ENCODE results near the gene NF1.
A peak's percentile ranks its signal among the peaks of the same experiment; 100 is the strongest.
"Not testable (repeated sequence)": the region's sequence is repeated elsewhere in the genome, so short reads cannot be mapped to it uniquely, and the experiment has no call there.

NF1 gene

DNA sequence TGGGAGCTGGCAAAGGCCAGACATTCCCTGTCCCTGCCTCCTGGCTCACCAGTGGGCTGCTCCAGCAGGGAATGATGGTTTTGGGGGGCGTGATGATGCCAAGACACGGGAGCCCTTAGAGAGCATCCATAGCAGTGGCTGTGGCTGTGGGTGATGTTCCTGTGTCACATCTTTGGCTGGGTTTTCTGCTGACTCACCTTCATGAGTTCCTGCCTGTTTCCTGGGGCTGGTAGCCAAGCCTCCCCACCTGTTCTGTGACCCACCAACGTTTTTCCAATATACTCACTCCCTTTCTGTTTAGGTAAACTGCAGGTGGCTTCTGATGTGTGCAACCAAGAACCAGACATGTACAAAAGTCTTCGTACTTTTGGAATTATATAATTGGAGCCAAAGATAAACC, 16.5 kb upstream of the NF1 start:
- no peak overlapping the region for H3K4me3 ChIP-seq (ENCODE audit: low read depth, low read length)
- DNase-seq (ENCODE audit: low read depth), result no peak
- TF ChIP-seq, protein P1, sequence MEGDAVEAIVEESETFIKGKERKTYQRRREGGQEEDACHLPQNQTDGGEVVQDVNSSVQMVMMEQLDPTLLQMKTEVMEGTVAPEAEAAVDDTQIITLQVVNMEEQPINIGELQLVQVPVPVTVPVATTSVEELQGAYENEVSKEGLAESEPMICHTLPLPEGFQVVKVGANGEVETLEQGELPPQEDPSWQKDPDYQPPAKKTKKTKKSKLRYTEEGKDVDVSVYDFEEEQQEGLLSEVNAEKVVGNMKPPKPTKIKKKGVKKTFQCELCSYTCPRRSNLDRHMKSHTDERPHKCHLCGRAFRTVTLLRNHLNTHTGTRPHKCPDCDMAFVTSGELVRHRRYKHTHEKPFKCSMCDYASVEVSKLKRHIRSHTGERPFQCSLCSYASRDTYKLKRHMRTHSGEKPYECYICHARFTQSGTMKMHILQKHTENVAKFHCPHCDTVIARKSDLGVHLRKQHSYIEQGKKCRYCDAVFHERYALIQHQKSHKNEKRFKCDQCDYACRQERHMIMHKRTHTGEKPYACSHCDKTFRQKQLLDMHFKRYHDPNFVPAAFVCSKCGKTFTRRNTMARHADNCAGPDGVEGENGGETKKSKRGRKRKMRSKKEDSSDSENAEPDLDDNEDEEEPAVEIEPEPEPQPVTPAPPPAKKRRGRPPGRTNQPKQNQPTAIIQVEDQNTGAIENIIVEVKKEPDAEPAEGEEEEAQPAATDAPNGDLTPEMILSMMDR (IDR thresholded peaks at IDR 0.05; ENCODE audit: low read depth, low read length, missing control alignments), result no peak
- in situ Hi-C loops (cut with HindIII; ENCODE audit: low sequenced_read_pairs), result no loop called here

DNA sequence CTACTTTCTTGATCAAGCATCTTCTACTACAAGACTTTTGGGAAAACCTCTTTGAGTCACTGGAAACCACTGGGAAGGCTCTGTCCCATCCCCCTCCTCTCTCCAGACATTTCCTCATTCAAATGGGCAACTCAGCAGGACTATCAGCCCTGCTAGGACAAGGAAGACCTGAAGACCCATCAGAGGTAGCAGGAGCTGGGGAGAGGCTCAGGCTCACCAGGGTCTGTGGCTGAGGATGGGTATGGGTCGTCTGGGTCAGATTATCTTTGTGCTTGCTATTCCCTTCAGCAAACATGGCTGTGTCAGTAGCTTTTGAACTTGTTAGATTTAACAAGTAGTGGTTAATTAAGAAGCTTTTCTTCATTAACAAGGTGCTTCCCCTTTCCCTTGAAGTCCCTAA, 15.0 kb upstream of the NF1 start:
- no peak for DNase-seq (ENCODE audit: low read depth)
- H3K4me3 ChIP-seq (ENCODE audit: low read depth, low read length), result no peak overlapping the region
- TF ChIP-seq, protein P1 (IDR thresholded peaks at IDR 0.05; ENCODE audit: low read depth, low read length, missing control alignments), result no peak
- in situ Hi-C loops (cut with HindIII; ENCODE audit: low sequenced_read_pairs), result no loop called here

DNA sequence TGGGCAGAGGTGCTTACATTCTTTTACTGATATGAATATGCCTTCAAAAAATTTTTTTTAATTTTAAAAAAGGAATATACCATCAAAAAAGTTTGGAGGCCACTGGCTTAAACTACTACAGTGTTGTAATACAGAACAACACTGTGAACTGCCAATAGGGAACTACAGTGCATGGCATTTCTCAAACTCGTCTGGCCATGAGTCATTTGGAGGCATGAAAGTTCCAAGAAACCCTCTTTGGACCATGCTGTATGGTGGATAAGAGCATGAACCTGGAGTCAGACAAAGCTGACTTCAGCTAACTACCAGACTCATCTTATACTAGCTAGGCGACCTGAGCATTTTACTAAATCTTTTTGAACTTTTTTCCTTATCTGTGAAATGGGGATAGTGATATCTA, 9.2 kb upstream of the NF1 start:
- no peak overlapping the region for H3K4me3 ChIP-seq (ENCODE audit: low read depth, low read length)
- TF ChIP-seq, protein P1 (IDR thresholded peaks at IDR 0.05; ENCODE audit: low read depth, low read length, missing control alignments), result no peak
- in situ Hi-C loops (cut with HindIII; ENCODE audit: low sequenced_read_pairs), result no loop called here
- DNase-seq (ENCODE audit: low read depth), result no peak

DNA sequence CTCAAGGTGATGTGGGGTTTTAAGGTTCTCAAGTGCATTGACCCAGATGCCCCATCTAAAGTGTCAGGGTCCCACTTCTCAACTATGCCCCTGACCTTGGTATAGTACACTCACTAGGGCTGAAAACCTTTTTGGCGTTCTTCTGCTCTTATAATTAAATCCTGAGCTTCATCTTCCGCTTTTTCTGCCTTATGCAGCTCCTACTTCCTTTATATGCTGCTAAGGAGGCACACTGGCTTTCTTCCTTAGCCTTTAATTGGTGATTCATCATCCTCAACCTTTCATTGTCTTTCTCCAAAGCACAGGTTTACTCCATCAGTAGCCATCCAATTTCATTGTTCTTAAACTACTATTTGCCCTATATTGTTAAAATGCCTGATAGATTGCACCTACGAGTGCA, 5.3 kb upstream of the NF1 start:
- in situ Hi-C loops (cut with HindIII; ENCODE audit: low sequenced_read_pairs), result no loop called here
- TF ChIP-seq, protein P1 (IDR thresholded peaks at IDR 0.05; ENCODE audit: low read depth, low read length, missing control alignments), result no peak
- no peak for DNase-seq (ENCODE audit: low read depth)
- no peak overlapping the region for H3K4me3 ChIP-seq (ENCODE audit: low read depth, low read length)

DNA sequence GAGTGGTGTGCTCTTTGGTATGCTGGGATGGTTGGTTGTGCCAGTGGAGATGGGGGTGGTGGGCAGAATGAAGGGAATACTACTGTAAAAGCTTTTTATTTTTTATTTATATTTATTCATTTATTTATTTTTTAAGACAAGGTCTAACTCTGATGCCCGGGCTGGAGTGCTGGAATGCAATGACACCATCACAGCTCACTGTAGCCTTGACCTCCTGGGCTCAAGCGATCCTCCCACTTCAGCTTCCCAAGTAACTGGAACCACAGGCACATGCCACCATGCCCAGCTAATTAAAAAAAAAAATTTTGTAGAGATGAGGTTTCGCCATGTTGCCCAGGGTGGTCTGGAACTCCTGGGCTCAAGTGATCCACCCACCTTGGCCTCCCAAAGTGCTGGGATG, 4.1 kb upstream of the NF1 start:
- DNase-seq (ENCODE audit: low read depth); in situ Hi-C loops (cut with HindIII; ENCODE audit: low sequenced_read_pairs); H3K4me3 ChIP-seq (ENCODE audit: low read depth, low read length): not testable (repeated sequence)

DNA sequence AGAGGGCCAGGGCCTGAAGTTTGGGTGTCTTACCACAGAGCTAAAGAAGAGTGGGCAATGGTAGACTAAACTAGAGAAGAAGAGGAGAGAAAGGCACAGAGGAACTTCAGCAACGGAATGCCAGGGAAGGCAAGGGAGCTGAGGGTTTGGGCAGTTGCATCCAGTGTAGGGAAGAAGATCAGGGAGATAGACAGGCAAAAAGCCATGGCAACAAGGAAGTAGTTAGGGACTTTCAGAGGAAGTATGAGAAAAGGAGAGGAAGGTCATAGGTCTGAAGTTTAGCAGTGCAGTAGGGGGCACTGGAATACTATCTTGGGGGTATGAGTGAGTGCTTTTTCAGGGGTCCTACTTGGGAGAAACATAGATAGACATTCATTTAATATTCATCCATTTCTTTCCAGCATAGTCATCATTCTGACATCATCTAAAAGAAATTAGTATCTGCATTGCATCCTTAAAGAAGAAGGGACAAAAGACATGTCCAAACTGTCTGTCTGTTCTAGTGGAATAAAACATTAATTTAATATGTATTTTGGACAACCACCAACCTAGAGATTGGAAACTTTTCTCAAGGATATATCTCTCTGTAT, 2.2 kb upstream of the NF1 start:
- H3K4me3 ChIP-seq (ENCODE audit: low read depth, low read length), result no peak overlapping the region
- no peak for DNase-seq (ENCODE audit: low read depth)
- in situ Hi-C loops (cut with HindIII; ENCODE audit: low sequenced_read_pairs), result no loop called here
- TF ChIP-seq, protein P1 (IDR thresholded peaks at IDR 0.05; ENCODE audit: low read depth, low read length, missing control alignments), result no peak

DNA sequence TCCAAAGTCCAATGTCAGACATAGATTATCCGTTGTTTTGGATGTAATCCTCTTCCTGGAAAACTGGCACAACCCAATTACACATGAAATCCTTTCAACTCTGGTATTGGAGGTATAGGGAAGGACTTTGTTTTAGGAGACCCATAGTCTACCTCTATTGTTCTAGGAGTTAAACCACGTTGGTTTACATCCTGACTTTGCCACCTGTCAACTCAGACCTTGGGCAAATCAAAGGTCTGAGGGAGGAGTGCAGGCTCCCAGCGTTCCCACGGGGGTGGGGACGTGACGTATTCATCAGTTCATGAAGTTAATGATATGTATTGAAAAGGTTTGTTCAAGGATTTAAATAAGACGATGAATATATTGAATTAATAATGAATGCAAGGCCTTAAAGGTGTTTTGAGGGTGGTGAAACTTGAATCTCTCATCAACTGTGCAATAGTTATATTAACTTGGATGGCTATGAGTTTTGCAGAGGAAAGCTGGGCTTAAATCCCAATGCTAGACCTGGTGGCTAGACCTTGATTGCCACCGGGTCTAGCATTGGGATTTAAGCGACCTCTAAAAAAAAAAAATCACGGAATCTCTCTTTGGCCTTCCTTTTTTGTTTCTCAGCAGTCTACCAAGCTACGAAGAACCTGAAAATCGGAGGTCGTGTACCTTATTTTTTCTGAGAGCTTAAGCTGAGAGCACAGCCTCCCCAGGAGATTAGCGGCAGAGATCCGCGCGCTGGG, 744 bp upstream of the NF1 start:
- no peak for DNase-seq (ENCODE audit: low read depth)
- peak overlapping the region; percentile 89 for H3K4me3 ChIP-seq (ENCODE audit: low read depth, low read length)
- TF ChIP-seq, protein P1 (IDR thresholded peaks at IDR 0.05; ENCODE audit: low read depth, low read length, missing control alignments), result no peak
- in situ Hi-C loops (cut with HindIII; ENCODE audit: low sequenced_read_pairs), result no loop called here

Data from astrocyte of the cerebellum (primary cell).